Smooth muscle cell of the coronary artery (primary cell): ENCODE data around the gene C12orf60. TPM values are rescaled to one million over a fixed set of nuclear protein-coding genes. Genes with fewer than 3 reads are reported as not detected.

Source experiments
- total RNA-seq: library from RNA; depleted of rRNA; stranded (reverse); fragments of >200 nt; gene quantifications from 2 replicates; pipeline ENCODE4 v1.2.3, GENCODE V29; 2014; ENCODE audit warnings: low replicate concordance

The C12orf60 gene
- total RNA-seq: 0.23 and 1.3 TPM in 2 replicates

GRCh38 chr12:14803011-14803829 lies at the start of gene C12orf60, which contains the start of gene WBP11:
Gene C12orf60, plus strand, starts transcription at chr12:14803670. Its CDS starts 19,266 bp downstream, at chr12:14822936.
Gene WBP11, minus strand, starts transcription at chr12:14803478. Its CDS starts 2,095 bp downstream, at chr12:14801383.

GRCh38 chr12:14814014-14814413 lies 10.5 kb downstream of the C12orf60 start, which contains the start of gene SMCO3:
Gene SMCO3, minus strand, starts transcription at chr12:14814182. Its CDS starts 7,502 bp downstream, at chr12:14806680.

GRCh38 chr12:14843425-14843887 lies 40.0 kb downstream of the C12orf60 start, which contains the start of gene ART4:
Gene ART4, minus strand, starts transcription at chr12:14843526. Its CDS starts 413 bp downstream, at chr12:14843113.

Other genes starting within 250 kb of the C12orf60 start
- 0.38 and 1.1 TPM in 2 replicates for gene PLBD1, start 235.8 kb upstream of the C12orf60 start, total RNA-seq
- gene GUCY2C, start 107.1 kb upstream of the C12orf60 start, total RNA-seq: not detected in 2 replicates
- gene WBP11, start 192 bp upstream of the C12orf60 start, total RNA-seq: 5.6 and 14.1 TPM in 2 replicates
- gene SMCO3, start 10.5 kb downstream of the C12orf60 start, total RNA-seq: 0.23 and 1.1 TPM in 2 replicates
- gene ART4, start 39.9 kb downstream of the C12orf60 start, total RNA-seq: 0.82 and 33.4 TPM in 2 replicates
- 26.6 and 1,179 TPM in 2 replicates for gene MGP, start 82.2 kb downstream of the C12orf60 start, total RNA-seq
- 0.23 TPM in 1 of 2 replicates, not detected in the other for gene ERP27, start 134.9 kb downstream of the C12orf60 start, total RNA-seq
- gene ARHGDIB, start 157.9 kb downstream of the C12orf60 start, total RNA-seq: 3.9 and 78.3 TPM in 2 replicates
- gene PDE6H, start 169.4 kb downstream of the C12orf60 start, total RNA-seq: not detected in 2 replicates